Naive thymus-derived CD4-positive, alpha-beta T cell (primary cell): ENCODE results near the gene HEYL. TPM values are rescaled to one million over a fixed set of nuclear protein-coding genes. Genes with fewer than 3 reads are reported as not detected.

ENCODE experiments used
- ATAC-seq: fragments of 150-1000 bp; cut with Tn5 transposase; 2 replicates; pipeline ENCODE4 v1.10.0; 2021; ENCODE audit warnings: mild to moderate bottlenecking, moderate library complexity
- CTCF ChIA-PET: fragments of 350-600 bp; sonication (Branson Sonifier 250); formaldehyde crosslinking; loops from one replicate; lab custom pipeline; 2021; ENCODE audit warnings: antibody characterized with exemption; lab: Charles Lee
- POLR2A ChIA-PET: fragments of 350-600 bp; sonication (Branson Sonifier 250); formaldehyde crosslinking; loops from one replicate; lab custom pipeline; 2021; ENCODE audit warnings: antibody characterized with exemption, inconsistent platforms; lab: Charles Lee
- DNase-seq, 9 donors: peaks; one replicate each; pipeline versions ENCODE4 v3.0.0 to v3.0.0-alpha.2; 2020 to 2022; ENCODE audit warnings: mixed read lengths in 1 of 9
- H3K27ac ChIP-seq: one replicate; pipeline ENCODE4 v1.7.0; 2013; ENCODE audit warnings: mild to moderate bottlenecking, low read depth, low read length, moderate library complexity
- H3K27me3 ChIP-seq, 2 donors: one replicate each; pipeline ENCODE4 v1.7.0; 2013; ENCODE audit warnings: low read length in 2 of 2, mild to moderate bottlenecking in 2 of 2, moderate library complexity in 2 of 2; ENCODE audit not compliant: control insufficient read depth in 2 of 2, insufficient read depth in 2 of 2
- H3K36me3 ChIP-seq, 3 experiments: 1 replicate in 2 of 3; 2 replicates in 1 of 3; pipeline ENCODE4 v1.7.0; 2013; ENCODE audit warnings: low read length in 3 of 3, mild to moderate bottlenecking in 3 of 3, moderate library complexity in 1 of 3; ENCODE audit not compliant: insufficient read depth in 3 of 3, control insufficient read depth in 2 of 3
- H3K4me1 ChIP-seq, 2 donors: one replicate each; pipeline ENCODE4 v1.7.0; 2013; ENCODE audit warnings: low read length in 2 of 2, mild to moderate bottlenecking in 2 of 2, moderate library complexity in 1 of 2; ENCODE audit not compliant: control insufficient read depth in 2 of 2, insufficient read depth in 2 of 2
- H3K4me3 ChIP-seq: 2 replicates; pipeline ENCODE4 v1.7.0; 2013; ENCODE audit warnings: mild to moderate bottlenecking, low read length
- H3K9me3 ChIP-seq, 3 experiments: 1 replicate in 2 of 3; 2 replicates in 1 of 3; pipeline ENCODE4 v1.7.0; 2013; ENCODE audit warnings: low read length in 3 of 3; ENCODE audit not compliant: control insufficient read depth in 2 of 3
- H3K27ac Mint-ChIP-seq, 9 donors: one replicate each; pipeline ENCODE4 v1.8.0; 2020 to 2022; ENCODE audit warnings: mixed read lengths in 9 of 9, mild to moderate bottlenecking in 8 of 9, moderate library complexity in 5 of 9, inconsistent platforms in 2 of 9
- H3K27me3 Mint-ChIP-seq, 5 donors: one replicate each; pipeline ENCODE4 v1.8.0; 2021 to 2022; ENCODE audit warnings: mixed read lengths in 5 of 5, mild to moderate bottlenecking in 1 of 5
- H3K36me3 Mint-ChIP-seq, 5 donors: one replicate each; pipeline ENCODE4 v1.8.0; 2020 to 2022; ENCODE audit warnings: mixed read lengths in 5 of 5, mild to moderate bottlenecking in 3 of 5, inconsistent platforms in 1 of 5
- H3K4me1 Mint-ChIP-seq, 7 donors: one replicate each; pipeline ENCODE4 v1.8.0; 2020 to 2022; ENCODE audit warnings: mixed read lengths in 7 of 7, mild to moderate bottlenecking in 3 of 7, inconsistent platforms in 1 of 7
- H3K4me3 Mint-ChIP-seq, 10 donors: one replicate each; pipeline ENCODE4 v1.8.0; 2020 to 2022; ENCODE audit warnings: mild to moderate bottlenecking in 10 of 10, mixed read lengths in 10 of 10, moderate library complexity in 6 of 10, inconsistent platforms in 2 of 10
- H3K9me3 Mint-ChIP-seq, 11 donors: one replicate each; pipeline ENCODE4 v1.8.0; 2020 to 2022; ENCODE audit warnings: mixed read lengths in 11 of 11, mild to moderate bottlenecking in 4 of 11, inconsistent platforms in 1 of 11, moderate library complexity in 1 of 11
- intact Hi-C, 2 donors: fragments of 100-400 bp; cut with micrococcal nuclease; formaldehyde crosslinking; loops; one replicate each; pipeline ENCODE4 v1.15.1; 2023
- polyA plus RNA-seq, 2 donors: library from polyadenylated mRNA; unstranded; fragments of 300-500 nt; fragmentation: Illumina TruSeq; gene quantifications; one replicate each; pipeline ENCODE4 v1.2.3, GENCODE V29; 2021
- total RNA-seq, 6 experiments: library from RNA in 5 of 6; stranded (reverse) in 5 of 6; gene quantifications; 1 replicate in 5 of 6; 2 replicates in 1 of 6; pipeline ENCODE4 v1.2.3 and lab custom pipeline; 2021 to 2026

HEYL gene
- total and polyA plus RNA-seq, 7 experiments from 2014 or later, result 0.08 to 0.18 (median 0.16) TPM; not detected in 4

- H3K4me3 Mint-ChIP-seq, result peak overlapping the region; percentile 86 to 98 (median 91)
- ATAC-seq, result peak; percentile 34
- H3K27ac Mint-ChIP-seq, result peak overlapping the region; percentile 62 to 96 (median 89)
- Histone ChIP-seq H3K36me3 (peaks cover 0 to 22% (median 3%) of the 10 kb centered on the region in 3 experiments), H3K27ac (peak overlapping the region; percentile 89), H3K27me3 (no peaks in the 10 kb centered on the region), H3K4me3 (peak overlapping the region; percentile 68), H3K4me1 (peaks cover 18 to 20% of the 10 kb centered on the region in 2 donors), H3K9me3 (no peaks in the 10 kb centered on the region)
- peak in 7 of 9 donors; percentile 10 to 55 (median 35) for DNase-seq
- ChIA-PET POLR2A (interaction anchor here (0.6 to 2.5 kb wide), 6 partner anchors 10 to 456 kb away, joined by 3 to 14 read pairs (median 4); partner anchors contain the start of gene PPIE), CTCF (no interaction called here)
- H3K9me3 Mint-ChIP-seq, result peaks cover 0 to 2% (median 0%) of the 10 kb centered on the region in 11 donors
- no peaks in the 10 kb centered on the region for H3K27me3 Mint-ChIP-seq
- peaks cover 15 to 45% (median 42%) of the 10 kb centered on the region in 7 donors for H3K4me1 Mint-ChIP-seq
- intact Hi-C loops, result loop anchor here (1.0 to 10.0 kb wide), 10 partner anchors 17 to 1884 kb away; partner anchors contain the start of genes BMP8A (in 1 of the 2), CDCA8 (in 1 of the 2), HPCAL4 (in 1 of the 2) and MYCBP (in 1 of the 2)
- peaks cover 0 to 24% (median 12%) of the 10 kb centered on the region in 5 donors for H3K36me3 Mint-ChIP-seq
Measured at GRCh38 chr1:39576016-39576657, 63.3 kb downstream of the HEYL start.

- ChIA-PET CTCF (no interaction called here), POLR2A (interaction anchor here (0.6 to 2.5 kb wide), 8 partner anchors 10 to 456 kb away, joined by 3 to 14 read pairs (median 4); partner anchors contain the start of gene PPIE)
- H3K9me3 ChIP-seq, result no peaks in the 10 kb centered on the region
Measured at GRCh38 chr1:39575191-39576015, 64.0 kb downstream of the HEYL start.

GRCh38 chr1:39574646-39575045, 64.8 kb downstream of the HEYL start:
- Histone ChIP-seq H3K4me1 (peaks cover 18 to 26% of the 10 kb centered on the region in 2 donors), H3K27me3 (no peaks in the 10 kb centered on the region), H3K27ac (peak overlapping the region; percentile 89), H3K4me3 (peak overlapping the region; percentile 68), H3K9me3 (no peaks in the 10 kb centered on the region), H3K36me3 (peaks cover 9 to 37% (median 16%) of the 10 kb centered on the region in 3 experiments)
- H3K27me3 Mint-ChIP-seq, result no peaks in the 10 kb centered on the region
- peak overlapping the region; percentile 79 to 96 (median 93) for H3K27ac Mint-ChIP-seq
- H3K36me3 Mint-ChIP-seq, result peaks cover 4 to 31% (median 20%) of the 10 kb centered on the region in 5 donors
- H3K9me3 Mint-ChIP-seq, result peaks cover 0 to 2% (median 0%) of the 10 kb centered on the region in 11 donors
- no peak for ATAC-seq
- DNase-seq, result no peak
- intact Hi-C loops, result loop anchor here (1.0 to 10.0 kb wide), 6 partner anchors 15 to 1882 kb away; partner anchors contain the start of genes CDCA8 (in 1 of the 2), MYCBP (in 1 of the 2) and NFYC (in 1 of the 2)
- CTCF ChIA-PET, result interaction anchor here (1.5 kb wide), 1 partner anchor 13 kb away, joined by 5 read pairs; no protein-coding TSS in a partner anchor
- H3K4me3 Mint-ChIP-seq, result peak overlapping the region; percentile 86 to 98 (median 91)
- POLR2A ChIA-PET, result interaction anchor here (0.6 to 2.5 kb wide), 4 partner anchors 15 to 164 kb away, joined by 3 to 14 read pairs (median 4); partner anchors contain the start of gene PPIE
- peaks cover 23 to 57% (median 50%) of the 10 kb centered on the region in 7 donors for H3K4me1 Mint-ChIP-seq

More at GRCh38 chr1:39575191-39576015, 64.0 kb downstream of the HEYL start:
- Mint-ChIP-seq H3K9me3 (peaks cover 0 to 2% (median 0%) of the 10 kb centered on the region in 11 donors), H3K27ac (peak overlapping the region; percentile 79 to 96 (median 93)), H3K36me3 (peaks cover 0 to 26% (median 15%) of the 10 kb centered on the region in 5 donors), H3K27me3 (no peaks in the 10 kb centered on the region), H3K4me1 (peaks cover 19 to 52% (median 49%) of the 10 kb centered on the region in 7 donors), H3K4me3 (peak overlapping the region; percentile 86 to 98 (median 91))
- peak overlapping the region; percentile 68 for H3K4me3 ChIP-seq
- peak; percentile 45 for ATAC-seq
- peaks cover 1 to 29% (median 10%) of the 10 kb centered on the region in 3 experiments for H3K36me3 ChIP-seq
- peaks cover 18 to 26% of the 10 kb centered on the region in 2 donors for H3K4me1 ChIP-seq
- intact Hi-C loops, result loop anchor here (1.0 to 10.0 kb wide), 11 partner anchors 16 to 1883 kb away; partner anchors contain the start of genes BMP8A (in 1 of the 2), CDCA8 (in 1 of the 2), HPCAL4 (in 1 of the 2) and MYCBP (in 1 of the 2)
- H3K27ac ChIP-seq, result peak overlapping the region; percentile 89
- DNase-seq, result peak; percentile 25 to 72 (median 57)
- no peaks in the 10 kb centered on the region for H3K27me3 ChIP-seq

Other genes starting within 250 kb of the HEYL start
- gene BMP8A, start 148.0 kb downstream of the HEYL start, total RNA-seq, result under 1 TPM in 1 of 5 experiments, not detected in 4; 0.19 TPM
- under 1 TPM in 1 of 2 donors, not detected in 1; 0.12 TPM for gene BMP8A, start 148.0 kb downstream of the HEYL start, polyA plus RNA-seq
- 100 to 1,000 TPM; 194 to 344 (median 278) TPM for gene PABPC4, start 62.9 kb downstream of the HEYL start, total RNA-seq
- gene PABPC4, start 62.9 kb downstream of the HEYL start, polyA plus RNA-seq, result 10 to 100 TPM; 39.9 to 41.6 TPM
- gene NT5C1A, start 32.5 kb upstream of the HEYL start, total RNA-seq, result under 1 TPM in 3 of 5 experiments, not detected in 2; 0.37 to 0.92 (median 0.65) TPM
- gene NT5C1A, start 32.5 kb upstream of the HEYL start, polyA plus RNA-seq, result not detected
- 10 to 100 TPM in 4 of 5 experiments, 1 to 10 TPM in 1; 2.9 to 49.0 (median 18.7) TPM for gene HPCAL4, start 51.8 kb upstream of the HEYL start, total RNA-seq
- gene HPCAL4, start 51.8 kb upstream of the HEYL start, polyA plus RNA-seq, result 1 to 10 TPM; 3.6 to 9.4 TPM
- gene PPIE, start 99.2 kb upstream of the HEYL start, total RNA-seq, result 10 to 100 TPM; 52.3 to 79.1 (median 61.3) TPM
- gene PPIE, start 99.2 kb upstream of the HEYL start, polyA plus RNA-seq, result 100 to 1,000 TPM; 104 to 119 TPM
- under 1 TPM in 4 of 5 experiments, not detected in 1; 0.19 to 0.53 (median 0.26) TPM for gene OXCT2, start 131.7 kb upstream of the HEYL start, total RNA-seq
- not detected for gene OXCT2, start 131.7 kb upstream of the HEYL start, polyA plus RNA-seq
- 1 to 10 TPM in 1 of 5 experiments, under 1 TPM in 4; 0.16 to 1.4 (median 0.17) TPM for gene BMP8B, start 149.2 kb upstream of the HEYL start, total RNA-seq
- under 1 TPM; 0.05 to 0.09 TPM for gene BMP8B, start 149.2 kb upstream of the HEYL start, polyA plus RNA-seq
- 10 to 100 TPM; 12.4 to 21.7 (median 19.5) TPM for gene TRIT1, start 243.9 kb upstream of the HEYL start, total RNA-seq
- gene TRIT1, start 243.9 kb upstream of the HEYL start, polyA plus RNA-seq, result 10 to 100 TPM in 1 of 2 donors, 1 to 10 TPM in 1; 8.2 to 14.5 TPM